ENCODE results near the gene MAST4. TPM values are rescaled to one million over a fixed set of nuclear protein-coding genes. Genes with fewer than 3 reads are reported as not detected.

MAST4 gene
- total and polyA plus RNA-seq, 2 of the 4 experiments (the other 2 are of a cell fraction): 4.8 to 6.8 TPM

DNA sequence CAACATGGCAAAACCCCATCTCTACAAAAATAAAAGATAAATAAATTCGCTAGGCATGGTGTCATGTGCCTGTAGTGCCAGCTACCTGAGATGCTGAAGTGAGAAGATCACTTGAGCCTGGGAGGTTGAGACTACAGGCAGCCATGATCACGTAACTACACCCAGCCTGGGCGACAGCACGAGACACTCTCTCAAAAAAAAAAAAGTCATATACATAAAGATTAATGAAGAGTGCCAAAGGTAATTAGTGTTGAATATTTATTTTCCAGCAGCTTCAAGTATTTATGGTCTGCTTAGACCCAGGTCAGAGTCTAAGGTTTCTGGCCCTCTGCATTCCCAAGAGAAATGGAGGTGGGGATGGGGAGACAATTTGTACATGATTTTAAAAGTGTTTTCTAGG, 432.7 kb downstream of the MAST4 start:
- intact Hi-C loops (cut with micrococcal nuclease) (no loop called here), in situ Hi-C loops (cut with MboI; ENCODE audit: low sequenced_read_pairs) (no loop called here), dilution Hi-C loops (cut with HindIII; ENCODE audit: low sequenced_read_pairs, unreplicated experiment) (no loop called here)
- Histone ChIP-seq H3K23ac (ENCODE audit: low read depth, low read length) (no peak overlapping the region), H2BK20ac (ENCODE audit: low read depth, low read length) (no peak overlapping the region), H2BK120ac (ENCODE audit: low read depth, low read length) (no peak overlapping the region), H3K4me2 (ENCODE audit: low read depth, low read length) (no peak overlapping the region), H3K27me3 (ENCODE audit: control insufficient read depth, insufficient read depth, low read length) (no peaks in the 10 kb centered on the region), H3K27ac (ENCODE audit: insufficient read depth, low read length) (no peak overlapping the region), H3K4me1 (ENCODE audit: control insufficient read depth, insufficient read depth, low read length) (peaks cover 6% of the 10 kb centered on the region; the same call in 1 of the 2 replicates), H3K36me3 (ENCODE audit: control insufficient read depth, insufficient read depth, low read length) (no peaks in the 10 kb centered on the region), H3K4ac (ENCODE audit: low read depth, low read length) (no peak overlapping the region), H3K18ac (ENCODE audit: low read depth, low read length) (no peak overlapping the region), H4K5ac (ENCODE audit: low read depth, low read length) (no peak overlapping the region), H2BK5ac (ENCODE audit: low read depth, low read length, poor library complexity, severe bottlenecking) (no peak overlapping the region), H3K9me3 (ENCODE audit: control insufficient read depth, insufficient read depth, low read length) (no peaks in the 10 kb centered on the region), H2AK9ac (replicated peaks; ENCODE audit: low read depth, low read length, poor library complexity) (no peak overlapping the region), H4K20me1 (ENCODE audit: insufficient read depth, low read length) (peaks cover 3% of the 10 kb centered on the region; the same call in 1 of the 2 replicates), H3K4me3 (ENCODE audit: insufficient read depth, low read depth, low read length) (no peak overlapping the region), H3K9me1 (ENCODE audit: insufficient read depth, low read length) (no peaks in the 10 kb centered on the region), H2AK5ac (ENCODE audit: low read depth, low read length) (no peak overlapping the region), H3K79me1 (ENCODE audit: low read depth in 1 of 2, low read length in 2 of 2) (peaks cover 13 to 20% of the 10 kb centered on the region in 2 experiments; a peak in 3 of 4 replicates), H3K9ac (ENCODE audit: low read depth, low read length) (no peak overlapping the region), H2AFZ (replicated peaks; ENCODE audit: low read length, poor library complexity) (no peak overlapping the region), H4K91ac (ENCODE audit: insufficient read depth, low read depth, low read length) (no peak overlapping the region), H2BK15ac (ENCODE audit: low read depth, low read length) (no peak overlapping the region), H4K8ac (ENCODE audit: low read depth in 2 of 2, low read length in 2 of 2) (no peak overlapping the region), H3K14ac (replicated peaks; ENCODE audit: low read depth, low read length) (no peak overlapping the region), H3K56ac (ENCODE audit: extremely low read depth, insufficient read depth, low read length) (no peak overlapping the region)
- ChIA-PET CTCF (interaction anchor here (0.6 kb wide), 1 partner anchor 31 kb away, joined by 3 read pairs; no protein-coding TSS in a partner anchor), POLR2A (ENCODE audit: unreplicated experiment) (no interaction called here)
- no TSS peak for BruUV-seq (replicated peaks)
- DNase-seq: no peak
- WGBS, 2 experiments (ENCODE audit: extremely low coverage in 2 of 2, insufficient read length in 1 of 2): no CpG with 5 or more reads among the region's 4 CpGs
- TF ChIP-seq, protein P1, sequence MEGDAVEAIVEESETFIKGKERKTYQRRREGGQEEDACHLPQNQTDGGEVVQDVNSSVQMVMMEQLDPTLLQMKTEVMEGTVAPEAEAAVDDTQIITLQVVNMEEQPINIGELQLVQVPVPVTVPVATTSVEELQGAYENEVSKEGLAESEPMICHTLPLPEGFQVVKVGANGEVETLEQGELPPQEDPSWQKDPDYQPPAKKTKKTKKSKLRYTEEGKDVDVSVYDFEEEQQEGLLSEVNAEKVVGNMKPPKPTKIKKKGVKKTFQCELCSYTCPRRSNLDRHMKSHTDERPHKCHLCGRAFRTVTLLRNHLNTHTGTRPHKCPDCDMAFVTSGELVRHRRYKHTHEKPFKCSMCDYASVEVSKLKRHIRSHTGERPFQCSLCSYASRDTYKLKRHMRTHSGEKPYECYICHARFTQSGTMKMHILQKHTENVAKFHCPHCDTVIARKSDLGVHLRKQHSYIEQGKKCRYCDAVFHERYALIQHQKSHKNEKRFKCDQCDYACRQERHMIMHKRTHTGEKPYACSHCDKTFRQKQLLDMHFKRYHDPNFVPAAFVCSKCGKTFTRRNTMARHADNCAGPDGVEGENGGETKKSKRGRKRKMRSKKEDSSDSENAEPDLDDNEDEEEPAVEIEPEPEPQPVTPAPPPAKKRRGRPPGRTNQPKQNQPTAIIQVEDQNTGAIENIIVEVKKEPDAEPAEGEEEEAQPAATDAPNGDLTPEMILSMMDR (conservative IDR thresholded peaks at IDR 0.05; ENCODE audit: low read depth, low read length): no peak
- TF ChIP-seq BHLHE40 (IDR thresholded peaks at IDR 0.05; ENCODE audit: low read depth, low read length) (no peak), POLR2A (IDR thresholded peaks at IDR 0.05; ENCODE audit: low read depth, low read length) (no peak), FOS (IDR thresholded peaks at IDR 0.05; ENCODE audit: low read depth, low read length) (no peak), RAD21 (IDR thresholded peaks at IDR 0.05; ENCODE audit: low read length) (no peak), MAZ (IDR thresholded peaks at IDR 0.05; ENCODE audit: borderline replicate concordance, low read depth, low read length) (no peak), MXI1 (IDR thresholded peaks at IDR 0.05; ENCODE audit: borderline replicate concordance, low read depth, low read length) (no peak), NFE2L2 (IDR thresholded peaks at IDR 0.05; ENCODE audit: low read depth, low read length) (no peak), RFX5 (IDR thresholded peaks at IDR 0.05; ENCODE audit: low read depth, low read length) (no peak), MAFK (IDR thresholded peaks at IDR 0.05; ENCODE audit: low read depth, low read length) (no peak), SMC3 (IDR thresholded peaks at IDR 0.05; ENCODE audit: low read depth, low read length) (no peak), CHD1 (IDR thresholded peaks at IDR 0.05; ENCODE audit: low read depth, low read length) (no peak), RCOR1 (IDR thresholded peaks at IDR 0.05; ENCODE audit: insufficient replicate concordance, low read length) (no peak)
- TF ChIP-seq, protein P2, sequence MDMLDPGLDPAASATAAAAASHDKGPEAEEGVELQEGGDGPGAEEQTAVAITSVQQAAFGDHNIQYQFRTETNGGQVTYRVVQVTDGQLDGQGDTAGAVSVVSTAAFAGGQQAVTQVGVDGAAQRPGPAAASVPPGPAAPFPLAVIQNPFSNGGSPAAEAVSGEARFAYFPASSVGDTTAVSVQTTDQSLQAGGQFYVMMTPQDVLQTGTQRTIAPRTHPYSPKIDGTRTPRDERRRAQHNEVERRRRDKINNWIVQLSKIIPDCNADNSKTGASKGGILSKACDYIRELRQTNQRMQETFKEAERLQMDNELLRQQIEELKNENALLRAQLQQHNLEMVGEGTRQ (IDR thresholded peaks at IDR 0.05; ENCODE audit: low read depth, low read length): no peak
- TF ChIP-seq, protein P3, sequence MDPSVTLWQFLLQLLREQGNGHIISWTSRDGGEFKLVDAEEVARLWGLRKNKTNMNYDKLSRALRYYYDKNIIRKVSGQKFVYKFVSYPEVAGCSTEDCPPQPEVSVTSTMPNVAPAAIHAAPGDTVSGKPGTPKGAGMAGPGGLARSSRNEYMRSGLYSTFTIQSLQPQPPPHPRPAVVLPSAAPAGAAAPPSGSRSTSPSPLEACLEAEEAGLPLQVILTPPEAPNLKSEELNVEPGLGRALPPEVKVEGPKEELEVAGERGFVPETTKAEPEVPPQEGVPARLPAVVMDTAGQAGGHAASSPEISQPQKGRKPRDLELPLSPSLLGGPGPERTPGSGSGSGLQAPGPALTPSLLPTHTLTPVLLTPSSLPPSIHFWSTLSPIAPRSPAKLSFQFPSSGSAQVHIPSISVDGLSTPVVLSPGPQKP (IDR thresholded peaks at IDR 0.05; ENCODE audit: borderline replicate concordance, low read depth, low read length): no peak
- no peak for ATAC-seq (ENCODE audit: low read depth)

Measured in IMR-90 (cell line).